HEK293 (cell line): Measurements from ENCODE around the gene KIF1A.

Experiments
- KLF10 ChIP-seq: fragments of 450-650 bp; IDR thresholded peaks from 2 replicates; pipeline ENCODE4 v1.5.1; 2018; ENCODE audit warnings: missing biosample characterization, mild to moderate bottlenecking, missing genetic modification characterization
- ZBTB1 ChIP-seq: fragments of 450-650 bp; formaldehyde crosslinking; IDR thresholded peaks from 2 replicates; pipeline ENCODE4 v1.5.1; 2016; ENCODE audit warnings: missing biosample characterization, missing genetic modification characterization
- ZFHX2 ChIP-seq: fragments of 450-650 bp; formaldehyde crosslinking; conservative IDR thresholded peaks from 2 replicates; pipeline ENCODE4 v1.5.1; 2016; ENCODE audit warnings: missing biosample characterization, missing genetic modification characterization
- ZNF140 ChIP-seq: fragments of 450-650 bp; formaldehyde crosslinking; IDR thresholded peaks from 2 replicates; pipeline ENCODE4 v1.5.1; 2016; ENCODE audit warnings: missing biosample characterization, missing genetic modification characterization
- ZNF175 ChIP-seq: fragments of 450-650 bp; formaldehyde crosslinking; IDR thresholded peaks from 2 replicates; pipeline ENCODE4 v1.5.1; 2016; ENCODE audit warnings: missing biosample characterization, missing genetic modification characterization
- ZNF426 ChIP-seq: fragments of 450-650 bp; formaldehyde crosslinking; IDR thresholded peaks from 2 replicates; pipeline ENCODE4 v1.5.1; 2017; ENCODE audit warnings: missing biosample characterization, missing genetic modification characterization, mild to moderate bottlenecking, inconsistent platforms, moderate library complexity
- ZNF747 ChIP-seq: fragments of 450-650 bp; formaldehyde crosslinking; IDR thresholded peaks from 2 replicates; pipeline ENCODE4 v1.5.1; 2016; ENCODE audit warnings: missing biosample characterization, missing genetic modification characterization
- ZSCAN30 ChIP-seq: fragments of 450-650 bp; IDR thresholded peaks from 2 replicates; pipeline ENCODE4 v1.5.1; 2018; ENCODE audit warnings: missing biosample characterization, mild to moderate bottlenecking, missing genetic modification characterization, moderate library complexity
- TF ChIP-seq, protein P1 (sequence below): fragments of 450-650 bp; formaldehyde crosslinking; IDR thresholded peaks from 2 replicates; pipeline ENCODE4 v1.5.1; 2016; ENCODE audit warnings: missing biosample characterization, missing genetic modification characterization
- TF ChIP-seq, protein P2 (sequence below): fragments of 450-650 bp; formaldehyde crosslinking; IDR thresholded peaks from 2 replicates; pipeline ENCODE4 v1.5.1; 2017; ENCODE audit warnings: missing biosample characterization, missing genetic modification characterization
- TF ChIP-seq, protein P3 (sequence below): sonication (generic); formaldehyde crosslinking; IDR thresholded peaks from 2 replicates; pipeline ENCODE4 v1.8.1; 2022; ENCODE audit warnings: mild to moderate bottlenecking, moderate library complexity, missing genetic modification reagents

DNA sequence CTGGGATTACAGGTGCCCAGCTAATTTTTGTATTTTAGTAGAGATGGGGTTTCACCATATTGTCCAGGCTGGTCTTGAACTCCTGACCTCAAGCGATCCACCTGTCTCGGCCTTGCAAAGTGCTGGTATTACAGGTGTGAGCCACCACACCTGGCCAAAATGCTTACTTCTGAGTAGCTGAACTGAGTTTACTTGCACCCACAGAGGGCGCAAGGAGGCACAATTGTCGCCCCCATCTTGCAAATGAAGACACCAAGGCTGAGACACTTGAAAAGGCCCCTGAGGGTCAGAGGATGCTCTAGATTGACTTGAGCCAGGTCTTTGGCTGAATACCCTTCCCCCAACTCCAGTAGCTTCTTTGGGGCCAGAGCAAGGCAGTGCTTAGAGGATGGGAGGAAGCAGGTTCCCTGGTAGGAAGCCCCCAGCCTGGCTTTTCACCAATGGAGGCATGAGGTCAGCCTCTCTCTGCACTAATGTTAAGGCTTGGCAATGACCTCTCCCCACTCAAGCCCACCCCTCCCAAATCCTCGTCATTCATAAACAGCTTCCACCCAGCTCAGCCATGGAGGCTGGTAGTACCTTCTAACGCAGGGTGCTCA lies 14.5 kb upstream of the KIF1A start:
- TF ChIP-seq, protein P1, sequence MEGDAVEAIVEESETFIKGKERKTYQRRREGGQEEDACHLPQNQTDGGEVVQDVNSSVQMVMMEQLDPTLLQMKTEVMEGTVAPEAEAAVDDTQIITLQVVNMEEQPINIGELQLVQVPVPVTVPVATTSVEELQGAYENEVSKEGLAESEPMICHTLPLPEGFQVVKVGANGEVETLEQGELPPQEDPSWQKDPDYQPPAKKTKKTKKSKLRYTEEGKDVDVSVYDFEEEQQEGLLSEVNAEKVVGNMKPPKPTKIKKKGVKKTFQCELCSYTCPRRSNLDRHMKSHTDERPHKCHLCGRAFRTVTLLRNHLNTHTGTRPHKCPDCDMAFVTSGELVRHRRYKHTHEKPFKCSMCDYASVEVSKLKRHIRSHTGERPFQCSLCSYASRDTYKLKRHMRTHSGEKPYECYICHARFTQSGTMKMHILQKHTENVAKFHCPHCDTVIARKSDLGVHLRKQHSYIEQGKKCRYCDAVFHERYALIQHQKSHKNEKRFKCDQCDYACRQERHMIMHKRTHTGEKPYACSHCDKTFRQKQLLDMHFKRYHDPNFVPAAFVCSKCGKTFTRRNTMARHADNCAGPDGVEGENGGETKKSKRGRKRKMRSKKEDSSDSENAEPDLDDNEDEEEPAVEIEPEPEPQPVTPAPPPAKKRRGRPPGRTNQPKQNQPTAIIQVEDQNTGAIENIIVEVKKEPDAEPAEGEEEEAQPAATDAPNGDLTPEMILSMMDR: no peak
- TF ChIP-seq, protein P2, sequence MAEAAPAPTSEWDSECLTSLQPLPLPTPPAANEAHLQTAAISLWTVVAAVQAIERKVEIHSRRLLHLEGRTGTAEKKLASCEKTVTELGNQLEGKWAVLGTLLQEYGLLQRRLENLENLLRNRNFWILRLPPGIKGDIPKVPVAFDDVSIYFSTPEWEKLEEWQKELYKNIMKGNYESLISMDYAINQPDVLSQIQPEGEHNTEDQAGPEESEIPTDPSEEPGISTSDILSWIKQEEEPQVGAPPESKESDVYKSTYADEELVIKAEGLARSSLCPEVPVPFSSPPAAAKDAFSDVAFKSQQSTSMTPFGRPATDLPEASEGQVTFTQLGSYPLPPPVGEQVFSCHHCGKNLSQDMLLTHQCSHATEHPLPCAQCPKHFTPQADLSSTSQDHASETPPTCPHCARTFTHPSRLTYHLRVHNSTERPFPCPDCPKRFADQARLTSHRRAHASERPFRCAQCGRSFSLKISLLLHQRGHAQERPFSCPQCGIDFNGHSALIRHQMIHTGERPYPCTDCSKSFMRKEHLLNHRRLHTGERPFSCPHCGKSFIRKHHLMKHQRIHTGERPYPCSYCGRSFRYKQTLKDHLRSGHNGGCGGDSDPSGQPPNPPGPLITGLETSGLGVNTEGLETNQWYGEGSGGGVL (tag by site-specific recombination): no peak
- TF ChIP-seq ZBTB1 (tag by site-specific recombination): no peak
- TF ChIP-seq ZFHX2 (tag by site-specific recombination): no peak
- TF ChIP-seq ZSCAN30 (tag by site-specific recombination): no peak
- no peak for TF ChIP-seq KLF10
- TF ChIP-seq ZNF140: no peak
- TF ChIP-seq, protein P3, sequence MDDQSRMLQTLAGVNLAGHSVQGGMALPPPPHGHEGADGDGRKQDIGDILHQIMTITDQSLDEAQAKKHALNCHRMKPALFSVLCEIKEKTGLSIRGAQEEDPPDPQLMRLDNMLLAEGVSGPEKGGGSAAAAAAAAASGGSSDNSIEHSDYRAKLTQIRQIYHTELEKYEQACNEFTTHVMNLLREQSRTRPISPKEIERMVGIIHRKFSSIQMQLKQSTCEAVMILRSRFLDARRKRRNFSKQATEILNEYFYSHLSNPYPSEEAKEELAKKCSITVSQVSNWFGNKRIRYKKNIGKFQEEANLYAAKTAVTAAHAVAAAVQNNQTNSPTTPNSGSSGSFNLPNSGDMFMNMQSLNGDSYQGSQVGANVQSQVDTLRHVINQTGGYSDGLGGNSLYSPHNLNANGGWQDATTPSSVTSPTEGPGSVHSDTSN (CRISPR knock-in tag): no peak
- no peak for TF ChIP-seq ZNF426 (tag by site-specific recombination)
- TF ChIP-seq ZNF747 (tag by site-specific recombination): no peak
- no peak for TF ChIP-seq ZNF175 (tag by site-specific recombination)
